VCaP (cell line): ENCODE data around the gene GOLIM4.
A peak's percentile ranks its signal among the peaks of the same experiment; 100 is the strongest.

Source experiments
- H3K27ac ChIP-seq: fragments of 450-650 bp; 2 replicates; pipeline ENCODE4 v1.5.1; 2017
- TF ChIP-seq, protein P1 (sequence below): fragments of 450-650 bp; conservative IDR thresholded peaks from 2 replicates; pipeline ENCODE4 v1.5.1; 2017; ENCODE audit warnings: mild to moderate bottlenecking, moderate library complexity

The GOLIM4 gene

DNA sequence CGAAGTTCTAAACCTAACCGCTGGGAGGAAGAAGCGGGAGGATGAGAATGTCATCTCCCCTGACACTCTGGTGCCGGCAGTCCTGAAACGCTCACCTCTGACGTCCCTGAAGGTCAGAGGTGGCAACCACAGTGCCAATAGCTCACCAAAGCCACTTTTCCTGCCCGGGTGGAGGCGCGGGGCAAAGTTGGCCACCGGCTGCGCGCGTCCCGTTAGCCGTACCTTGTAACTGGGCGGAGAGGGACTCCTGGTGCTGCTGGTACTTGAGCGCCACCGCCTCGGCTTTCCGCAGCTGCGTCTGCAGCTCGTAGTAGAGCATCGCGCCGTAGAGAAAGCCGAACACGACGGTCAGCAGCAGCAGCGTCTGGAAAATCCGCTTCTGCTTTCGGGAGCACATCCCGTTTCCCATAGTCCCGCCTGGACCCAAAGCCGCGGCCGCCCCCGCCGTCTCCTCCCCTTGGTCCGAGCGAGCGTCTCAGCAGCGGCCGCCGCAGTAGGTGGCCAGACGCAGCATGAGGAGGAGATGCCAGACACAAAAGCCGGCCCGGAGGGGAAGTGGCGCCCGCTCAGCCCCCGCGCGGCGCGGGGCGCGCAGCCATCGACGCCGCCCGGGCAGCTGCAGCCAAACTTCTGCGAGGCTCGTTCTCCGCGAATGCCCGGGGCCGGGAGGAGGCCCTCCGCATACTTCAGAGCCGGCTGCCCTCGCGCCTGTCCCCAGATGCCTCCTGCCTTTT lies 680 bp downstream of the GOLIM4 start:
- TF ChIP-seq, protein P1, sequence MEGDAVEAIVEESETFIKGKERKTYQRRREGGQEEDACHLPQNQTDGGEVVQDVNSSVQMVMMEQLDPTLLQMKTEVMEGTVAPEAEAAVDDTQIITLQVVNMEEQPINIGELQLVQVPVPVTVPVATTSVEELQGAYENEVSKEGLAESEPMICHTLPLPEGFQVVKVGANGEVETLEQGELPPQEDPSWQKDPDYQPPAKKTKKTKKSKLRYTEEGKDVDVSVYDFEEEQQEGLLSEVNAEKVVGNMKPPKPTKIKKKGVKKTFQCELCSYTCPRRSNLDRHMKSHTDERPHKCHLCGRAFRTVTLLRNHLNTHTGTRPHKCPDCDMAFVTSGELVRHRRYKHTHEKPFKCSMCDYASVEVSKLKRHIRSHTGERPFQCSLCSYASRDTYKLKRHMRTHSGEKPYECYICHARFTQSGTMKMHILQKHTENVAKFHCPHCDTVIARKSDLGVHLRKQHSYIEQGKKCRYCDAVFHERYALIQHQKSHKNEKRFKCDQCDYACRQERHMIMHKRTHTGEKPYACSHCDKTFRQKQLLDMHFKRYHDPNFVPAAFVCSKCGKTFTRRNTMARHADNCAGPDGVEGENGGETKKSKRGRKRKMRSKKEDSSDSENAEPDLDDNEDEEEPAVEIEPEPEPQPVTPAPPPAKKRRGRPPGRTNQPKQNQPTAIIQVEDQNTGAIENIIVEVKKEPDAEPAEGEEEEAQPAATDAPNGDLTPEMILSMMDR = peak; percentile 27; the same call in 1 of the 2 replicates
- peak overlapping the region; percentile 81 for H3K27ac ChIP-seq

- peak overlapping the region; percentile 81 for H3K27ac ChIP-seq
- TF ChIP-seq, protein P1 = no peak
These were observed 1.2 kb downstream of the GOLIM4 start for GRCh38 chr3:168094580-168094876.

- H3K27ac ChIP-seq = peak overlapping the region; percentile 81
- TF ChIP-seq, protein P1 = no peak
These were observed 1.9 kb downstream of the GOLIM4 start for GRCh38 chr3:168093790-168094189.

DNA sequence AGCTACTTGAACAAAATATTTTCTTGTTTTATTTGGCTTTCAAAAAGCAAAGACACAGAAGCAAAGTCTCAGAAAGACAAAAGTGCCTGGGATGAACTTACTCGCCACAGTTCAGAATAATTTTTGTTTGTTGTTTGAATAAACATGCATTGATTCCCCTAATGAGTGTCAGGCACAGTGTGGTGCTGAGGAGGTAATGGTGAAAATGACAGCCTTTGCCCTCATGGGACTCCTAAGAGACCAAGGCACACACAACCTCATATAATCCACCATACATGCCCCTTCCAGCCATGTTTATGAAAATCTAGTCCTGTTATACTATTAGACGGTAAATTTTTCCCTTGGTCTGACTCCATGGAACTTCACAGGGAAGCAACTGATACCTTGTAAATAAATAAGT lies 2.5 kb downstream of the GOLIM4 start:
- H3K27ac ChIP-seq = peak overlapping the region; percentile 81
- TF ChIP-seq, protein P1 = no peak

- peak overlapping the region; percentile 81 for H3K27ac ChIP-seq
- TF ChIP-seq, protein P1 = no peak
These were observed 3.8 kb downstream of the GOLIM4 start for GRCh38 chr3:168091941-168092340.

DNA sequence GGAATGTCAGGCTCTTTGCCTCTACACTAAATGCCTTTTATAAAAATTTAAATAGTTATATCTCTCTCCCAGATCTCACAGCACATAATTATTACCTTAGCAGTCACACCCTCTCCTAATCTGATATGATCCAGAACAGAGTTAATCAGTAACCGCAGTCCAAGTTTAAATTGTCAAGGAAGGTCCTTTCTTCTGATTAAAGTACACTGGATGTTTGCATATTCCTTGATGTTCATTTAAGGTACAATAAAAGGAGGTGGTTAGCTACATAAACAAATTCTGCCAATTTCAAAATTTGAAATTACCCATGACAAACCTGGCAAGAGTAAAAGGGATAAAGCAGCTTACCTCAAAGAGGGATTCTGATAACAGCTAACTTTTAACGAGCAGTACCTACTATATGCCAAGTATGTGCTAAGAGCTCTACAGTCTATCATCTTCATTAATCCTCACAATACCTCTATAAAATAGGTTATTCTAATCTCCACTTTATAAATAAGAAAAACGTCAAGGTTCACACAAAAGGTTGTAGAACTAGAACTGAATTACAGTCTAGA lies 4.3 kb downstream of the GOLIM4 start:
- TF ChIP-seq, protein P1 = no peak
- H3K27ac ChIP-seq = peak overlapping the region; percentile 81

- TF ChIP-seq, protein P1 = no peak
These were observed 5.2 kb downstream of the GOLIM4 start for GRCh38 chr3:168090306-168091085.

More at GRCh38 chr3:168090306-168091085, 5.2 kb downstream of the GOLIM4 start:
- peak overlapping the region; percentile 81 for H3K27ac ChIP-seq
